NCI-H2196 (cell line): ENCODE results near the gene SHISAL2A.
A peak's percentile ranks its signal among the peaks of the same experiment; 100 is the strongest.

Experiments
- DNase-seq: peaks from one replicate; lab custom pipeline; 2025; ENCODE audit not compliant: unreplicated experiment; lab: John Stamatoyannopoulos, UW

SHISAL2A gene

GRCh38 chr1:52632732-52633290 lies at the start of gene SHISAL2A:
Gene SHISAL2A, plus strand, starts transcription at chr1:52633168. Its CDS starts 326 bp downstream, at chr1:52633494.
- peak; percentile 51 for DNase-seq

- no peak for DNase-seq
Measured at GRCh38 chr1:52585474-52585873, 47.5 kb upstream of the SHISAL2A start.

GRCh38 chr1:52588027-52588426 lies 44.9 kb upstream of the SHISAL2A start:
- no peak for DNase-seq

- no peak for DNase-seq
Measured at GRCh38 chr1:52588535-52588934, 44.4 kb upstream of the SHISAL2A start.

- DNase-seq: no peak
Measured at GRCh38 chr1:52590266-52590665, 42.7 kb upstream of the SHISAL2A start.

GRCh38 chr1:52592637-52593323 lies 40.2 kb upstream of the SHISAL2A start:
- DNase-seq: no peak

GRCh38 chr1:52593495-52593894 lies 39.5 kb upstream of the SHISAL2A start:
- no peak for DNase-seq

- no peak for DNase-seq
Measured at GRCh38 chr1:52595061-52595460, 37.9 kb upstream of the SHISAL2A start.

GRCh38 chr1:52597912-52598311 lies 35.1 kb upstream of the SHISAL2A start:
- no peak for DNase-seq

GRCh38 chr1:52598729-52599128 lies 34.2 kb upstream of the SHISAL2A start:
- no peak for DNase-seq

- no peak for DNase-seq
Measured at GRCh38 chr1:52599236-52599635, 33.7 kb upstream of the SHISAL2A start.

GRCh38 chr1:52600533-52601179 lies 32.3 kb upstream of the SHISAL2A start:
- DNase-seq: no peak

- no peak for DNase-seq
Measured at GRCh38 chr1:52601519-52601918, 31.4 kb upstream of the SHISAL2A start.

GRCh38 chr1:52601991-52602855 lies 30.7 kb upstream of the SHISAL2A start, which contains the start of gene GPX7:
Gene GPX7, plus strand, starts transcription at chr1:52602371. Its CDS starts 39 bp downstream, at chr1:52602410.
- DNase-seq: no peak

- no peak for DNase-seq
Measured at GRCh38 chr1:52602856-52603600, 29.9 kb upstream of the SHISAL2A start.

GRCh38 chr1:52603630-52604029 lies 29.3 kb upstream of the SHISAL2A start:
- no peak for DNase-seq

GRCh38 chr1:52604063-52604770 lies 28.8 kb upstream of the SHISAL2A start:
- no peak for DNase-seq

GRCh38 chr1:52613636-52614373 lies 19.2 kb upstream of the SHISAL2A start:
- no peak for DNase-seq

- DNase-seq: no peak
Measured at GRCh38 chr1:52614671-52615070, 18.3 kb upstream of the SHISAL2A start.
